HG03378 (cell line): ENCODE measurements around the gene GALNTL6.

Experiments
- ATAC-seq: cut with Tn5 transposase; IDR thresholded peaks from one replicate; pipeline ENCODE4 v1.9.1; 2021; ENCODE audit warnings: mild to moderate bottlenecking, moderate library complexity; ENCODE audit not compliant: unreplicated experiment

Gene GALNTL6

GRCh38 chr4:171876636-171877035 is 63.4 kb downstream of the GALNTL6 start:
- ATAC-seq = no peak

GRCh38 chr4:171880136-171880535 is 66.9 kb downstream of the GALNTL6 start:
- no peak for ATAC-seq

GRCh38 chr4:171889681-171890080 is 76.5 kb downstream of the GALNTL6 start:
- no peak for ATAC-seq

GRCh38 chr4:171891038-171891437 is 77.8 kb downstream of the GALNTL6 start:
- peak; percentile 61 for ATAC-seq

- ATAC-seq = no peak
These were observed 83.2 kb downstream of the GALNTL6 start for GRCh38 chr4:171896426-171896825.

GRCh38 chr4:171919314-171919713 is 106.1 kb downstream of the GALNTL6 start:
- ATAC-seq = no peak

- no peak for ATAC-seq
These were observed 107.7 kb downstream of the GALNTL6 start for GRCh38 chr4:171920901-171921300.

- no peak for ATAC-seq
These were observed 111.7 kb downstream of the GALNTL6 start for GRCh38 chr4:171924746-171925376.

GRCh38 chr4:171928336-171928735 is 115.1 kb downstream of the GALNTL6 start:
- ATAC-seq = no peak

- no peak for ATAC-seq
These were observed 116.3 kb downstream of the GALNTL6 start for GRCh38 chr4:171929477-171929876.

GRCh38 chr4:171929907-171930306 is 116.7 kb downstream of the GALNTL6 start:
- ATAC-seq = no peak

- no peak for ATAC-seq
These were observed 119.0 kb downstream of the GALNTL6 start for GRCh38 chr4:171932238-171932637.

GRCh38 chr4:171940656-171941055 is 127.5 kb downstream of the GALNTL6 start:
- no peak for ATAC-seq

GRCh38 chr4:171947400-171947799 is 134.2 kb downstream of the GALNTL6 start:
- ATAC-seq = no peak

- no peak for ATAC-seq
These were observed 134.8 kb downstream of the GALNTL6 start for GRCh38 chr4:171948038-171948437.

GRCh38 chr4:171954650-171955049 is 141.4 kb downstream of the GALNTL6 start:
- no peak for ATAC-seq

- ATAC-seq = no peak
These were observed 143.5 kb downstream of the GALNTL6 start for GRCh38 chr4:171956678-171957077.

- no peak for ATAC-seq
These were observed 148.9 kb downstream of the GALNTL6 start for GRCh38 chr4:171962110-171962509.

- no peak for ATAC-seq
These were observed 153.2 kb downstream of the GALNTL6 start for GRCh38 chr4:171966356-171966755.

GRCh38 chr4:171978216-171978615 is 165.0 kb downstream of the GALNTL6 start:
- ATAC-seq = no peak

- ATAC-seq = no peak
These were observed 166.3 kb downstream of the GALNTL6 start for GRCh38 chr4:171979461-171979860.

GRCh38 chr4:171981185-171981584 is 168.0 kb downstream of the GALNTL6 start:
- ATAC-seq = no peak
